SK-N-MC (cell line): Measurements from ENCODE around the gene TIMM10B.

ENCODE experiments used
- EZH2 ChIP-seq: fragments of 200-600 bp; sonication (generic); IDR thresholded peaks from one replicate; pipeline ENCODE4 v1.6.1; 2017; ENCODE audit warnings: antibody characterized with exemption
- FOXP2 ChIP-seq: optimal IDR thresholded peaks from 2 replicates; pipeline ENCODE3; 2011; ENCODE audit warnings: mild to moderate bottlenecking, moderate library complexity; ENCODE audit not compliant: insufficient read depth; ENCODE audit errors: extremely low read length, control extremely low read depth

GRCh38 chr11:6468712-6469495, 12.4 kb upstream of the TIMM10B start:
- no peak for TF ChIP-seq EZH2
- no peak for TF ChIP-seq FOXP2
